SJCRH30 (cell line): ENCODE data around the gene AMPD2. TPM values are rescaled to one million over a fixed set of nuclear protein-coding genes. Genes with fewer than 3 reads are reported as not detected.

ENCODE experiments used
- total RNA-seq: library from RNA; depleted of rRNA; stranded (reverse); fragments of >200 nt; shearing (Covaris generic); gene quantifications from 2 replicates; pipeline ENCODE4 v1.2.3, GENCODE V29; 2014; rRNA removed

Gene AMPD2
- total RNA-seq, 1 experiment from 2014 or later: 42.6 TPM

Other genes starting within 250 kb of the AMPD2 start
- gene SORT1, start 221.9 kb upstream of the AMPD2 start, total RNA-seq: 36.9 and 41.1 TPM in 2 replicates
- gene PSMA5, start 193.4 kb upstream of the AMPD2 start, total RNA-seq: 81.9 and 82.3 TPM in 2 replicates
- gene SYPL2, start 153.3 kb upstream of the AMPD2 start, total RNA-seq: 0.65 and 0.86 TPM in 2 replicates
- 7.0 and 9.1 TPM in 2 replicates for gene ATXN7L2, start 135.9 kb upstream of the AMPD2 start, total RNA-seq
- 8.4 and 9.7 TPM in 2 replicates for gene CYB561D1, start 125.7 kb upstream of the AMPD2 start, total RNA-seq
- 0.58 and 0.59 TPM in 2 replicates for gene AMIGO1, start 110.1 kb upstream of the AMPD2 start, total RNA-seq
- gene GPR61, start 80.0 kb upstream of the AMPD2 start, total RNA-seq: 0.20 and 0.57 TPM in 2 replicates
- 12.2 and 13.4 TPM in 2 replicates for gene GNAI3, start 71.2 kb upstream of the AMPD2 start, total RNA-seq
- 0.08 and 0.24 TPM in 2 replicates for gene GNAT2, start 221 bp upstream of the AMPD2 start, total RNA-seq
- gene GSTM4, start 36.3 kb downstream of the AMPD2 start, total RNA-seq: 2.5 and 3.0 TPM in 2 replicates
- gene GSTM2, start 48.2 kb downstream of the AMPD2 start, total RNA-seq: 3.4 and 5.9 TPM in 2 replicates
- not detected in 2 replicates for gene GSTM1, start 68.0 kb downstream of the AMPD2 start, total RNA-seq
- 0.02 TPM in 1 of 2 replicates, not detected in the other for gene GSTM5, start 92.4 kb downstream of the AMPD2 start, total RNA-seq
- gene GSTM3, start 121.2 kb downstream of the AMPD2 start, total RNA-seq: 31.4 and 32.1 TPM in 2 replicates
- not detected in 2 replicates for gene EPS8L3, start 144.1 kb downstream of the AMPD2 start, total RNA-seq